Glomerular visceral epithelial cell (primary cell): ENCODE data around the gene SGIP1.
"Not testable (repeated sequence)": the region's sequence is repeated elsewhere in the genome, so short reads cannot be mapped to it uniquely, and the experiment has no call there.

Experiments used
- DNase-seq: peaks from one replicate; pipeline ENCODE4 v3.0.0-alpha.2; 2016; ENCODE audit errors: extremely low spot score

Gene SGIP1

DNA sequence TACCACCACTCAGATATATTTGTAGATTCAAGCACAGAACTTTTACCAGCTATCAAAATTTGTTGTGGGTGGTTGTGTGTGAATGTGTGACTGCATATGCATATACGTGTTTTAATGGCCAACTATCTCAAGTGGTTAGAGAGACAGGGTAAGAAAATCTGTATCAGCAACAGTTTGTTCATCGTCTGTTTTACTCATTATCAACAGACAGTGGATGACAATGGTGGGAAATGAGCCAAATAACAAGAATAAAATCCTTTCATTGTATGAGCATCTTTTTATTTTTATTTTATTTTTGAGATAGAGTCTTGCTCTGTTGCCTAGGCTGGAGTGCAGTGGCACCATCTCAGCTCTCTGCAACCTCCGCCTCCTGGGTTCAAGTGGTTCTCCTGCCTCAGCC, 195.6 kb downstream of the SGIP1 start:
- no peak for DNase-seq

DNA sequence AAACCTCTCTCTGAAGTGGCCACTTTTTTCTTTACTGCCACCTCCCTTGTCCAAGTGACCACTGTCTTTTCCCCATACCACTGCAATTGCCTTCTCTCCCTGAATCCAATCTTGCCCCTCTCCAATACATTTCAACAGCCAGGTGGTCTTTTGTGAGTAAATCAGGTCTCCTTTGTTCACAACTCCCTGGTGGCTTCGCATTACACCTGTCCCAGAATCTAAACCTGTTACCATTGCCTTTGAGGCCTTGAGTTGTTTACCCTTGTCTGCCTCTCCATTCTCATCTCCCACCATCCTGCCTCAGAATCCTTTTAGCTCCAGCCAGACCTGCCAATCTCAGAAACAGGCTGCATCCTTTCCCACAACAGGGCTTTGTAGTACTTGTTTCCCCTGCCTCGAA, 196.5 kb downstream of the SGIP1 start:
- DNase-seq: no peak

DNA sequence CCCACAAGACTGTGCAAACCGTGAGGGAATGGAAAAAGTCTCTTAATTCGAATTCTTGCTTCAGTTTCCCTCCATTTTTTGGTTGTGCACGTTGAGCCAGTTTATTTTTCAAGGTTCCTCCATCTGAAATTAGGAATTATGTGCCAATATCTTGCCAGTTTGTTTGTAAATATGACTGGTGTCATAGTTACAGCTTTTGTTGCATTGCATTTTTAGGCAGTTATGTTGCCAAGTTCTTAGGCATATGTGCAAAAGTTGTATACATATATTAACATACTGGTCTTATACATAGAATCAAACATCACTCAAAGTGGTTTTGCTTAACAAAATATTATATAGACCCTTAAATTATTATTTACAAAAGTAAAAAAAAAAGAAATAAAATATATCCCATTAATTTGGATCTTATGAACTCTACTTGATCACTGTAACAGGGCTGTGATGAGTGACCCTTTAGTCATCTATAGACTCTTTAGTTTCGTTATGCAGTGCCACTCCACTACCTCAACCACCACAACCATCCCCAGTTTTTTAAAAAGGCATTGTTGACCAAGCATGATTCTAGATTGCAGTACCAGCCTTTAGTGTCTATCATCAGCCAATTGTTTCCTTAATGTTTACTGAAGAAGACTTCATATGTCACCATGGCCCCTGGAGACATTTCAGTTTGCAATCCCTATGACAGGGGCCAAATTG, 197.4 kb downstream of the SGIP1 start:
- no peak for DNase-seq

DNA sequence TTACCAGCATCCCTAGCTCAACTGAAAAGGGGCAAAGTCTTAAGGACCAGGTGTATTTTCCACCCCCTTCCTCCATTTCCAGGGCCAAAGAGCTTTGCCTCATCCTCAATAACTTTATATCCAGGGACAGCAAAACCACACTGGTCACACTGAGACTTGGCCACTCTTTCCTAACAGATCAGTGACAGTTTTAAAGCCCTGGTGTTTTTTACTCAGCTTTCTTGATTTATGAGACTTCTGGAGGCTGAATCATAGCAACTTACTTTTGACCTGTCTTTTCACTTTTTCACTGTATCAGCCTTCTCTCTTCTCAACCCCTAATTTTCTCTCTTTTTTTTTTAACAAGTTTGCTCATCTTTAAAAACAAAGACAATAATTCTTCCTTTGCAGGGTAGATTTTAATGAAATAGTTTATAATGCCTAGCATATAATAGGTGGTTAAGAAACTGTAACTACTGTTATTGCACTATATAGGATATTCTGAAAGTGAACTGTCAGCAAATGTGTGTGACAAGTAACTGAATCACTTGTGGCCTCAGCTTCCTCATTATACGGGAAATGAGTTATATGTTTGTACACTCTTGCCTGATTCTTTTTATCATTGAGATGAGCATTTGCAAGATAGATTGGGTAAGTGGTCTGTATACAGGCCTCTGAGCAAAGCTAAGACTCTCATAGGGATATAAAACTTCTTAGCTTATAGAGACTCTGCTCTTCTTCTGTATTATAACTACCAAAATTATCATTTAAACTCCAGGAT, 198.6 kb downstream of the SGIP1 start:
- DNase-seq: no peak

DNA sequence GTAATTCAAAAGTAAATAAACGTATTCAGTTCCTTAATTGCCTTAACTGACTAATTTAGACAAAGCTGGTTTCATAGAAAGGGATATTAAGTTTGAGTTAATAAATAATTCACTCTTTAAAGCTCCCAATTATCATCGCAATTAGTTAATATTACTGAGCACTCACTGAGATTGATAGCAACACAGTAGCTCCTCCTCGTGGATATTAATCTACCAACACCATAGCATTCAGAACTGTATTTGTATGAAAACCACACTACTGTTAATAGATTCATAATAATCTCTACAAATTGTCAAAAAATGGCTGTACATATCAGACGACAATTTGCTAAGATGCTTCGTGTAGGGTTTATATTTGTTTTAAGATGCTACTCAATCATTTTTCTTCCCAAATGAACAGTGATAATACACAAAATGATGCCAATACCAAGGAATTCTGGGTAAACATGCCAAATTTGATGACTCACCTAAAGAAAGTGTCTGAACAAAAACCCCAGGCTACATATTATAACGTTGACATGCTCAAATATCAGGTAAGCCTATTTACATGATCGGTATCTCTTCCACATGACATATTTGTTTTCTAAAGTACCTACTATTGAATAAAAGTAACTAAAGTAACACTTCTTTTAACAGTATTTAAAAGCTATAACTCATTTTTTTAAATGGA, 199.5 kb downstream of the SGIP1 start:
- DNase-seq: no peak

DNA sequence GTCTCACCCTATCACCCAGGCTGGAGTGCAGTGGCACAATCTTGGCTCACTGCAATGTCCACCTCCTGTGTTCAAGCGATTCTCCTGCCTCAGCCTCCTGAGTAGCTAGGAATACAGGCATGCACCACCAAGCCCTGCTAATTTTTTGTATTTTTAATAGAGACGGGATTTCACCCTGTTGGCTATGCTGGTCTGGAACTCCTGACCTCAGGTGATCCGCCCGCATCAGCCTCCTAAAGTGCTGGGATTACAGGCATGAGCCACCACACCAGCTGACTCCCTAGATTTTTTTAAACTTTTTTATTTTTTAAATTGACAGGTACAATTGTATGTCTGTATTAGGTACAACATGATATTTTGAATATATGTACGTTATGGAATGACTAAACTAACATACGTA, 200.6 kb downstream of the SGIP1 start:
- not testable (repeated sequence) for DNase-seq

DNA sequence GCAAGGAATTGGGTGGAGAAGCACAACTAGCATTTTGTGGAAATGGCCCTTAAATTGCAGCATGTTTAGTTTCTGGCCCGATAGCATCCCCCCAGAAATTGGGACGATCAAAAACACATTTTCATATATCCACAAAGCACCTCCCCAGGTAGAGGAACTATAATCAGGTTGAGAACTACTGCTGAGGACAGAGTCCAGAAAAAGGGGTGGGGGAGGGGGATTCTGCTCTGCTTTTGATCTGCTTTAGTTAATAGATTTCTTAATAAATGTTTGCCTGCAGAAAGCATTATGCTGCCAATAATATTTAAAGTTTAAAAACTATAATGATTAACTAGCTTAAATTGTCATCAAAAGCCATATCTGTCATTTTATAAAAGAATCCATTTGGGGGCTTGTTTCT, 203.9 kb downstream of the SGIP1 start:
- no peak for DNase-seq

DNA sequence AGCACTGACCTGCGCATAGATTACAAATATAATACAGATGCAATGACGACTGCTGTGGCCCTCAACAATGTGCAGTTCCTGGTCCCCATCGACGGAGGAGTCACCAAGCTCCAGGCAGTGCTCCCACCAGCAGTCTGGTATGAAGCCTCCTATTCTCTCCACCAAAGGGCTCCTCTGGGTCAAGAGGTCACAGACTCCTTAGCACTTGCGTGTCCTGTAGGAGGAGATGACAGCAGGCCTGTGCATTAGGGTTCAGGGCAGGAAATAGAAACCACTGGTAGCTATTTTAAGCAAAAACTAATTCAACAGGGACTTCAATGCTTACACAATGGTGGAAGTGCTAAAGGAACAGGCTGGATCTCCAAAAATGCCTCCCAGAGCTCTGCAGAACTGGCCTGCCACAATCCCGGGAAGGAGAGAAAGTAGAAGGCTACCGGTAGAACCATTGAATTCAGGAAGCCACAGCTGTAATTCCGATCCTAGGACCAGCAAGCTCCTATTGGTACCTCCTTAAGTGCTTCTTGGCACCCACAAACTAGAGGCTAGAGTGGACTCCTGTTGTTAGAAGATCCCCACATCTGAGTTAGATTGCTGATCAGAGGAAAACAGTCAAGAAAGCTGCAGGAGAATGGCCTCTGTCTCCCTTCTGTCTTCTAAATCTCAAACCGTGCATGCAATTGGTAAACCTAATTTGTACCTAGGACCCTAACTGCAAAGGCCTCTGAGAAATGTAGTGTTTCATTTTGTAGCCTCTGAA, 205.6 kb downstream of the SGIP1 start:
- no peak for DNase-seq

DNA sequence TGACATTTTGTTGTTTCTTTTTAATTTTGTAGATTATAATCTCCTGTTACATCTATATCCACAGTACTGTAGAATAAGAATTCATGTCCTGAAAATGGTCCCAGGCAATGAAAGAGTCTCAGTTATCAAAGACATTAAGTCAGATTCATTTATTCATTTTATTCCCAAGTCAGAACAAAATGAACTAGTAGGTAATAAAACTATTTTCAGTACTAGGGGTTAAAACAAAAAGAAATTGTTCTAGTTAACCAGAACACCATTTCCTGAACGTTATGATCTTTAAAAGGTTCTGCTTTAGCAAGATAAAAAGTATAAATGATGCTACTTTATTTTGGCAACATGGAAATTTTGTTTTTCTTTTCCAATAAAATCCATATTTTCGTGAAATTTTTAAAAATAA, 211.5 kb downstream of the SGIP1 start:
- no peak for DNase-seq

DNA sequence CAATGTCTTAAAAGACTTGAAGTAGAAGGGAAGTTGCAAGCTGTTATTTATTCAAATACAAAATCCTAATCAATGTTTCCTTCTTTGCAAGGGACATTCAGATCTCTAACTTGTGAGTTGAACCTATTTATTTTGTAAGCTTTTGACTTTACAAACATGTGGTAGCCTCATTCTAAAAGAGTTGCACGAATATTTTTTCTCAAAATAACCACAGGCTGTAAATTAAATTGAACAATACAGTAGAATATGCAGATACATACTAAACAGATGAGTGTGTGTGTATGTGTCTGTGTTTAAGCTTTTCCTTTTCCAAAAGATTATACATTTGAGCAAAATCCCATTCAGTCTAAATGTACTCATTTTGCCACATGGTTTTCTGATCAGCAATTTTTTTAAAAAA, 213.5 kb downstream of the SGIP1 start:
- DNase-seq: no peak

DNA sequence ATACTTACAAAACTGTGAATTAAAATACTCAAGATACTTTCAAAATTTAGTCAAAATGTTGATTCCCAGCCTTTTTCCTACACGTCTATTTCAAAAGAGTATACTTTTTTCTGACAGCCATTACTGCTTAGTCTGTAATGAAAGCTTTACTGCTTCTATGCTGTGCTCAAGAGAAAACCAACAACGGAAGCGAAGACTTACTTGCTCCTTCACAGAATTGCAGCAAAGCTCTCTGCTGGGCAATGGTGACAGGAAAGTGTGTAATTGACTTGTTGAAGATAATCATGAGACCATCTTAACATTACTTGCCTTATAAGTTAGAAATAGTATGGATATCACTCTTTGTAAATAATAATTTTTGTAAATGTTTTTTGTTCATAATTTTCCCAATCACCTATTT, 216.6 kb downstream of the SGIP1 start:
- no peak for DNase-seq

DNA sequence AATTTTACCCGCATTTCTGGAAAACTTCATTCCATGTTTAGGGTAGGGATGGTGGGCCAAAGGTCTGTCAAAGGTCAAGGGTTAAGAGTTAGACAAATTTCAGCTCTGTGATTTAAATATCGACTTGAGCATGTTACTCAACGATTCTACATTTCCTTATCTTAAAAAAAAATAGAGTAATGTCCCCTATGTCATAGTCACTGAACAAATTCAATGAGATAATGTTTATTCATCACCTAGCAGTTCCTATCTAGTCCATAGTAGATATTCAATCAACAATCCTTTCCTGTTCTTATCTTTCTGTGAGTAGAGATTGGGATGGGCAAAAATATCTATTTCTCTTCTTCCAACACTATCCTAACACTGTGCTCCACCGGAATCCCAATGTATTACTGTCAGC, 217.2 kb downstream of the SGIP1 start:
- DNase-seq: no peak

DNA sequence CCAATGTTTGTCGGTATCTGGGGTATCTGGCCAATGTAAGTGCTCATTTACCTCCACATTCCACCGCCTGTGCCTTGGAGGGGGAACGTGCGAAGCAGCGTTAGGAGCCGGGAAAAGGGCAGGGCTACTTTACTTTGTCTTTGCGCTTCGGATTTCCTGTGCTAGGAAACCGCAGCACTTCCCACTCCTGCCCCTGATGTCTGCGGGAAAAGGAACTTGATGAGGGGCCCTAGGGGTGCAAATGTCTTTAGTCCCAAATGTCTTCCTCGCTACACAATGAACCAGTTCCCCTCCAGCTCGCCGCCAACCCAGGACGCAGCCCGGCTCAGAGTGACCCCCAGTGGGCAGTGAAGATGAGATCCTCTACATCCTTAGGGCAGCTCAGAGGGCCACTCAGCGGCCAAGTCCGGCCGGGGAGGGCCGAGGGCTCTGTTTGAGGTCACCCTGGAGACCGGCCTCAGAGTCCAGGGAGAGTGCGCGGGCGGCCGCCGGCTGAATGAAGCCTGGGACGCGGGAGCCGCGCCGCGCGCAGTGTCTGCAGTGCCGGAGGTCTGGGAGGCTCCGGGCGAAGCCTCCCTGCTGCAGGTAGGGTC, 218.1 kb downstream of the SGIP1 start, which contains the start of gene DYNLT5:
TSS of gene DYNLT5 (plus strand) at position 460 of the 593 bp plus-strand sequence. CDS start 2,200 bp downstream, outside the sequence.
- DNase-seq: no peak

DNA sequence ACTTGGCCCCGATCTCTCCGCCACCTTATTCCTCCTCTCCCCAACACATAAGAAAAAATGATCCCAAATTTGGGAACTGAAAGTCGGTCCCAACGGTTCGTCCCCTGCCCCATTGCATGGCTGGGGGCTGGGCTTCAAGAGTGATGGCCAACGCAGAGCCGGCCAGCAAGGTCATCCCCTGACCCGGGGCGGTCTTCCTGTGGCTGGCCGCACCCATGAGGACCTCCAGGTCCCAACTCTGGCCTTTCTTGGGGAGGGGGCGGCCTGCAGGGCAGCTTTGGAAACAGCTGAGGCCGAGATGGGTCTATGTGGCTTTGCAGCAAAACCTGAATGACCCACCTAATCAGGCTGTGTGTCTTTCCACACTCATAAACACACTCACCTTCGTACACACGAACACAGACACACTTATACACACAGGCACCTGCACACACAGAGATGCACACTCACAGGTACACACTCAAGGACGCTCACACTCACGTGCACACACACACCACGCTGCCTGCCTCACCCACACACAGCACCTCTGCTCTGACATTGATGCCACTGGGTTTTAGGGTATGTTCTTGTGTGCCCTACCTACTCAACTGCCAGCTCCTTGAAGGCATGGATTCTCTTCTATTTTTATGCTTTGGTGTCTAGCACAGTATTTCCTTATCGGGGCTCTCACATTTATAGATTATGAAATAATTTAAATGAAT, 218.9 kb downstream of the SGIP1 start:
- DNase-seq: no peak

DNA sequence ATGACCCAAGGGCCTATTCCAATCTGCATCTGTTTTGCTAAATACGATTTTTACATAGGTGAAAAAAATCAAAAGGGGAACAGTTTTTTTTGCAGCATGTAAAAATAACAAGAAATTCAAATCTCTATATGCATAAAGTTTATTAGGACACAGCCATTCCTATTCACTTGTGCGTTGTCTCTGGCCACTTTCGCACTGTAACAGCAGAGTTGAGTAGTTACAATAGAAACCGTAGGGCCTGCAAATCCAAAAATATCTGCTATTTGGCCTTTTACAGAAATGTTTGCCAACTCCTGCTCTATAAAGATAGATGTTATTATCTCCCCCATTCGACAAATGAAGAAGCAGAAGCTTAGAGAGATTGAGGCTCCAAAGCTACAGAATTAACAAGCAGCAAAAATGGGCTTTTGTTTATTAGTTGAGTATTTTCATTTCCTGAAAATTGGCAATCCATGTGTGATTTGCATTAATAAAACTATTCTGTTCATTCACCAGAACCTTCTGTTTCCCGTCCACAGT, 223.8 kb downstream of the SGIP1 start:
- DNase-seq: no peak

DNA sequence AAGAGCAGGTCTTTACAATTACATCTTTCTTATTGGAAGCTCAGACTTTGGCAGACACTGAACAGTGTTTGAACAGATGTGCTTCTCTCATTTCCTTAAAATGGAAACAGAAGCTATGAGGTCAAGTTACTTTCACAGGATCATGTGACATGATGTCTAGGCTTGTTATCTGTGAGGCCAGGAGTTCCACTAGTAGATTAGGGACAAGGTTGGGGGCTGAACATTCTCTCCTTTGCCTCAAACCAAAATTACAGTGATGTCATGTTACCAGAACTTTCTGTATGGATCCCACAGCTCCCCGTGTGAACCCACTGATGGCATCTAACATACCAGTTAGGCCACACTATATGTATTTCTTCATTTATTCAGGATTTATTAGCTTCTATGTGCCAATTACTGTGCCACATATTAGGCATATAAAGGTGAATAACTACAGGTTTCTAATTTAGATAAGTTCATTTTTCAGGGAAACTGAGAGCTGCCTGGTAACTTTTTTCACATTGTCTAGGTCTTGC, 224.3 kb downstream of the SGIP1 start:
- no peak for DNase-seq

DNA sequence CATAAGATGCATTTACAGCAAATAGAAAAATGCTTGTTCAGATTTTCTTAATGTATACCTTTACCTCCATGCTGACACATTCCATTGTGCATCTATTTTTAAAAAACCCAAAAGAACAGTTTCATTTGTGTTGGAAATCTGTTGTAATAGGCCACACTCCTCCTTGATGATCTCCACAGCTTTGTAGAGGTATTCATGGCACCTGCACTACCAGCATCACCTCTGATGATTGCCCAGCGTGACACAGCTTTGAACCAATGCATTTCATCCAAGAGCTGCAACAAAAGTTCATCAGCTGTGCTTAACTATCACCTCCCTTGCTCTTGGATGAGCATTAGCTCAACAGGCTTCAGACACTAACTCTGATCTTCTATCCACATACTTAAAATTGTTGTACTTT, 226.6 kb downstream of the SGIP1 start:
- no peak for DNase-seq

DNA sequence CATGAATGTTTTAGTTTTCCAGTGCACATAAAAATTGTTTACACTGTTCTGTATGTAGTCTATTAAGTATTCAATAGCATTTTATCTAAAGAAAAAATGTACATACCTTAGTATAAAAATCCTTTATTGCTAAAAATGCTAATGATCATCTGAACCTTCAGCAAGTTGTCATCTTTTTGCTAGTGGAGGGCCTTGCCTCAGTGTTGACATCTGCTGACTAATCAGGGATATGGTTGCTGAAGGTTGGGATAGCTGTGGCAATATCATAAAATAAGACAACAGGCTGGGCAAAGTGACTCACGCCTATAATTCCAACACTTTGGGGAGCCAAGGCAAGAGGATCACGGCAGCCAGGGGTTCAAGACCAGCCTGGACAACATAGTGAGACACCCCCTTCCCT, 227.3 kb downstream of the SGIP1 start:
- no peak for DNase-seq

DNA sequence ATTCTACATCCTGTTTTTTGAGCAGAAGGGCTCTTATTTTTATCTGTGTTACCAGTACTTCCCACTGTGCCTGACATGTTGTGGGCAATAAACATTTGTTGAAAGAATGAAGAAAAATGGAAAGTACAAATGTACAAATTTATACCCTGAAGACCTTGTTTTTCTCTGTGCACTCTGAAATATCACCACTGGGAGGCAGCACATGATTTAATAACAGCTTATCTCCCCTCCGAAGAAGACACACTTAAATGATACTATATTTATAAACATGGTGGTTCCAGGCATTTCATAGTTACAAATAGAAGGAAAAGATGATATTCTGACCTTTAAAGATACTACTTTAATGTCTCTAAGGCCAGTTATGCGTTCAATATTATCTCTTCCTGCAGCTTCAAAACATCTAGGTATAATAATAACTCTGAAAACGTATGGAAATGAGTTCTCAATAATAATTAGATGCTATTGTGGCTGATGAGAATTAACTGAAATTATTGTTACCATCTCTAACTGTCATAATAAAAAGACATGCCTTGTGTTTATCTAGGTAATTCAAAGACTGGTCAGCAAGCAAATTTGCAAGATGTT, 231.1 kb downstream of the SGIP1 start:
- DNase-seq: peak; percentile 51

DNA sequence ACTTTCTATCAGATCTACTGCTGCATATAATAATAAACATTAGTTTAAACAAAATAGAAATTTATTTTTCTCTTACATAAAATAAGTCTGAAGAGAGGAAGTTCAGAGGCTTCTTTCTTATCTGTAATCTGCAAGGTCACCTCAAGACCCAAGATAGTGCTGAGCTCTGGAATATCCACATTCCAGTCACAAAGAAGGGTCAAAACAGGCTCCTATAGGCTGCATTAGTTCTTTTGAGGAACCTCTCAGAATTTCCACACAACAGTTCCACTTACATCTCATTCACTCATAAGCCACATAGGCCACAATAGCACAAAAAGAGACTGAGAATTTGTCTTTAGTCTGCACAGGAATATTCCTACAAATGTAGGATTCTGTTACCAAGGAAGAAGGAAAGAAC, 233.7 kb downstream of the SGIP1 start:
- no peak for DNase-seq
